ENCODE data around the gene RAD51B. TPM values are rescaled to one million over a fixed set of nuclear protein-coding genes. Genes with fewer than 3 reads are reported as not detected.

The RAD51B gene
- total RNA-seq, 2 donors from 2014 or later = 22.8 to 33.8 TPM

DNA sequence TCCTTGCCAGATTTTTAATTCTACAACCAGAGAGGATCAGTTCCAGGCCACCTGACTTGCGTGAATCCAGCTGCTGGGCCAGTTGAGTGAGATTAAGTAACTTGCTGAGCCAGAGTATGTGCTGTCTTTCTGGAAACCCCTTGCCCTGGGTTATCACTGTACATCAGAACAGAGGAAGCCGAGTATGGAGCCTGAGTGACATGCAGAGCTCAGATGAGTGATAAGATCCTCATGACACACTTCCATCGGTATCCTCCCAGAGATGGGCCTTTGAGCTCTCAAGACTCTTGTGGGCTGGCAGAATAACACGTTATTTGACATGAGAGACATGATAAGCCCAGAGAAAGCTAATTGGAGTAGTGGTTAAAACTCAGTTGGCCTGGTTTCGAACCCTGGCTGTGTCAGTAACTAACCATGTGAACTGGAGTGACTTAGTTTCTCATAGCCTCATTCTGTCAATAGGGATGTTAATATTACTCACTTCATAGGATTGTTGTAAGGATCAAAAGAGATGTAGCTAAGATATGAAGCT, 585.1 kb downstream of the RAD51B start:
- Histone ChIP-seq H3K4me3 (ENCODE audit: low read length) (no peak overlapping the region), H3K9me3 (ENCODE audit: control insufficient read depth, low read length) (no peaks in the 10 kb centered on the region), H3K9ac (ENCODE audit: extremely low read depth, low read length, poor library complexity, severe bottlenecking) (no peak overlapping the region), H3K27ac (ENCODE audit: low read depth, low read length) (no peak overlapping the region), H3K4me1 (ENCODE audit: control insufficient read depth, insufficient read depth, low read length) (no peaks in the 10 kb centered on the region), H3K27me3 (ENCODE audit: control insufficient read depth, insufficient read depth, low read length, poor library complexity, severe bottlenecking) (no peaks in the 10 kb centered on the region), H3K36me3 (ENCODE audit: control insufficient read depth, insufficient read depth, low read length) (no peaks in the 10 kb centered on the region)
- Mint-ChIP-seq H3K36me3 (ENCODE audit: low read depth) (no peaks in the 10 kb centered on the region), H3K27ac (no peak overlapping the region), H3K4me3 (no peak overlapping the region), H3K9me3 (no peaks in the 10 kb centered on the region), H3K27me3 (ENCODE audit: insufficient read depth) (no peaks in the 10 kb centered on the region), H3K4me1 (peaks cover 7% of the 10 kb centered on the region)
- WGBS, 2 experiments (ENCODE audit: insufficient coverage in 1 of 2, insufficient read length in 1 of 2) = 92 to 96% methylated on average over 4 to 5 of the region's 5 CpGs
- TF ChIP-seq, protein P1, sequence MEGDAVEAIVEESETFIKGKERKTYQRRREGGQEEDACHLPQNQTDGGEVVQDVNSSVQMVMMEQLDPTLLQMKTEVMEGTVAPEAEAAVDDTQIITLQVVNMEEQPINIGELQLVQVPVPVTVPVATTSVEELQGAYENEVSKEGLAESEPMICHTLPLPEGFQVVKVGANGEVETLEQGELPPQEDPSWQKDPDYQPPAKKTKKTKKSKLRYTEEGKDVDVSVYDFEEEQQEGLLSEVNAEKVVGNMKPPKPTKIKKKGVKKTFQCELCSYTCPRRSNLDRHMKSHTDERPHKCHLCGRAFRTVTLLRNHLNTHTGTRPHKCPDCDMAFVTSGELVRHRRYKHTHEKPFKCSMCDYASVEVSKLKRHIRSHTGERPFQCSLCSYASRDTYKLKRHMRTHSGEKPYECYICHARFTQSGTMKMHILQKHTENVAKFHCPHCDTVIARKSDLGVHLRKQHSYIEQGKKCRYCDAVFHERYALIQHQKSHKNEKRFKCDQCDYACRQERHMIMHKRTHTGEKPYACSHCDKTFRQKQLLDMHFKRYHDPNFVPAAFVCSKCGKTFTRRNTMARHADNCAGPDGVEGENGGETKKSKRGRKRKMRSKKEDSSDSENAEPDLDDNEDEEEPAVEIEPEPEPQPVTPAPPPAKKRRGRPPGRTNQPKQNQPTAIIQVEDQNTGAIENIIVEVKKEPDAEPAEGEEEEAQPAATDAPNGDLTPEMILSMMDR (conservative IDR thresholded peaks at IDR 0.05) = no peak
- no peak for DNase-seq

GRCh38 chr14:68405961-68406360, 586.4 kb downstream of the RAD51B start:
- H3K9me3 Mint-ChIP-seq = no peaks in the 10 kb centered on the region
- H3K4me1 Mint-ChIP-seq = peaks cover 7% of the 10 kb centered on the region
- H3K27ac Mint-ChIP-seq = no peak overlapping the region

GRCh38 chr14:68407285-68407684, 587.7 kb downstream of the RAD51B start:
- H3K4me3 ChIP-seq (ENCODE audit: low read length) = no peak overlapping the region
- H3K36me3 Mint-ChIP-seq (ENCODE audit: low read depth) = no peaks in the 10 kb centered on the region
- H3K9ac ChIP-seq (ENCODE audit: extremely low read depth, low read length, poor library complexity, severe bottlenecking) = no peak overlapping the region
- H3K27ac ChIP-seq (ENCODE audit: low read depth, low read length) = no peak overlapping the region
- H3K27me3 ChIP-seq (ENCODE audit: control insufficient read depth, insufficient read depth, low read length, poor library complexity, severe bottlenecking) = no peaks in the 10 kb centered on the region
- H3K27ac Mint-ChIP-seq = no peak overlapping the region
- no peak overlapping the region for H3K4me3 Mint-ChIP-seq
- TF ChIP-seq, protein P1 (conservative IDR thresholded peaks at IDR 0.05) = no peak
- no peaks in the 10 kb centered on the region for H3K9me3 ChIP-seq (ENCODE audit: control insufficient read depth, low read length)
- no peak for DNase-seq
- H3K9me3 Mint-ChIP-seq = no peaks in the 10 kb centered on the region
- no peaks in the 10 kb centered on the region for H3K36me3 ChIP-seq (ENCODE audit: control insufficient read depth, insufficient read depth, low read length)
- H3K4me1 Mint-ChIP-seq = peaks cover 7% of the 10 kb centered on the region
- no peaks in the 10 kb centered on the region for H3K27me3 Mint-ChIP-seq (ENCODE audit: insufficient read depth)
- no peaks in the 10 kb centered on the region for H3K4me1 ChIP-seq (ENCODE audit: control insufficient read depth, insufficient read depth, low read length)
- WGBS, 2 experiments (ENCODE audit: insufficient coverage in 1 of 2, insufficient read length in 1 of 2) = no CpG with 5 or more reads among the region's 1 CpG

More at GRCh38 chr14:68405961-68406360, 586.4 kb downstream of the RAD51B start:
- TF ChIP-seq, protein P1 (conservative IDR thresholded peaks at IDR 0.05) = no peak
- H3K4me3 Mint-ChIP-seq = no peak overlapping the region
- Histone ChIP-seq H3K27ac (ENCODE audit: low read depth, low read length) (no peak overlapping the region), H3K9ac (ENCODE audit: extremely low read depth, low read length, poor library complexity, severe bottlenecking) (no peak overlapping the region), H3K36me3 (ENCODE audit: control insufficient read depth, insufficient read depth, low read length) (no peaks in the 10 kb centered on the region), H3K9me3 (ENCODE audit: control insufficient read depth, low read length) (no peaks in the 10 kb centered on the region), H3K4me3 (ENCODE audit: low read length) (no peak overlapping the region), H3K4me1 (ENCODE audit: control insufficient read depth, insufficient read depth, low read length) (no peaks in the 10 kb centered on the region), H3K27me3 (ENCODE audit: control insufficient read depth, insufficient read depth, low read length, poor library complexity, severe bottlenecking) (no peaks in the 10 kb centered on the region)
- no peaks in the 10 kb centered on the region for H3K36me3 Mint-ChIP-seq (ENCODE audit: low read depth)
- 100% methylated on average over 1 of the region's 1 CpG; no CpG with 5 or more reads in 1 of the 2 experiments for WGBS, 2 experiments (ENCODE audit: insufficient coverage in 1 of 2, insufficient read length in 1 of 2)
- H3K27me3 Mint-ChIP-seq (ENCODE audit: insufficient read depth) = no peaks in the 10 kb centered on the region
- no peak for DNase-seq

All from endodermal cell (in vitro differentiated cells).